DMS114 treated with DMSO at 0.1 percent for 48 hours (cell line): Measurements from ENCODE around the gene CEL.
A peak's percentile ranks its signal among the peaks of the same experiment; 100 is the strongest.
"Not testable (repeated sequence)": the region's sequence is repeated elsewhere in the genome, so short reads cannot be mapped to it uniquely, and the experiment has no call there.

ENCODE experiments used
- DNase-seq: peaks from one replicate; lab custom pipeline; 2025; ENCODE audit not compliant: unreplicated experiment; lab: John Stamatoyannopoulos, UW

CEL gene

DNA sequence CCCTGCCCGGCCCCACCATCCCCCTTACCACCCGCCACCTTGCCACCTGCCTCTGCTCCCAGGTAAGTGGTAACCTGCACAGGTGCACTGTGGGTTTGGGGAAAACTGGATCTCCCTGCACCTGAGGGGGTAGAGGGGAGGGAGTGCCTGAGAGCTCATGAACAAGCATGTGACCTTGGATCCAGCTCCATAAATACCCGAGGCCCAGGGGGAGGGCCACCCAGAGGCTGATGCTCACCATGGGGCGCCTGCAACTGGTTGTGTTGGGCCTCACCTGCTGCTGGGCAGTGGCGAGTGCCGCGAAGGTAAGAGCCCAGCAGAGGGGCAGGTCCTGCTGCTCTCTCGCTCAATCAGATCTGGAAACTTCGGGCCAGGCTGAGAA is at the start of gene CEL:
Gene CEL (plus strand): TSS at position 218 of the 382 bp plus-strand sequence. CDS start 22 bp downstream, at position 240.
- not testable (repeated sequence) for DNase-seq

- DNase-seq, result no peak
These were observed 47.1 kb upstream of the CEL start for GRCh38 chr9:133014696-133015095.

DNA sequence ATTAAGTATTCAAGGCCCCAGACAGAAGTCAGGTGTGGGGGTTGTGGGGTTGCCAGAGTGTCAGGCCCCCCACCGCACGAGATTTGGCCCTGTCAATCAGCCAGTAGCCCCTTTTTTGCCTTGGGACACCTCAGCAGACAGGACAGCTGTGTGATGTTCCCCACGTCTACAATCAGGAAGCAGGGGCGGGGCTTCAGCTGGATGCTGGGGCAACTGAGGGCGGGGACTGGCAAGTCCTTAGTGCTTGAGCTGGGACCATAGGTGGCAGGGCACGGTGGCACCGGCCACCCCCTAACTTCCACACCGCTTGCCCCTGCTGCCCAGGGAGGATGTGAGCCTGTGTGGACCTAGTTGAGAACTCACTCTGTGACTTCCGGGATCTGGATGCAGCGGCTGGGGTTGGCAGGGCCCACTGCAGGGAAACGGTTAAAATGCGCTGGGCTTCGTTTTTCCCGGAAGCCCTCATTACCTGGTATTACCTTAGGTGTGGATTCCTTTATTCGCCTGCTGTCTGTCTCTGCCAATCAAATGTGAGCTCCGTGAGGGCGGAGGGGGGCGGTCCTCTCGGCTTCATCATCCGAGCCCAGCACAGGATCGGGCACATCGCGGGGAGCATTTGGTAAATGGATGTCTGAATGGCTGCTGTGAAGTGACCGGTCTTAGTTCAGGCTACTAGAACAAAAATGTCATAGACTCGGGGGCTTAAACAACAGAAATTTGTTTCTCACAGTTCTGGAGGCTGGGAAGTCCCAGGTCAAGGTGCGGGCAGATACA is 38.5 kb upstream of the CEL start:
- DNase-seq, result no peak

DNA sequence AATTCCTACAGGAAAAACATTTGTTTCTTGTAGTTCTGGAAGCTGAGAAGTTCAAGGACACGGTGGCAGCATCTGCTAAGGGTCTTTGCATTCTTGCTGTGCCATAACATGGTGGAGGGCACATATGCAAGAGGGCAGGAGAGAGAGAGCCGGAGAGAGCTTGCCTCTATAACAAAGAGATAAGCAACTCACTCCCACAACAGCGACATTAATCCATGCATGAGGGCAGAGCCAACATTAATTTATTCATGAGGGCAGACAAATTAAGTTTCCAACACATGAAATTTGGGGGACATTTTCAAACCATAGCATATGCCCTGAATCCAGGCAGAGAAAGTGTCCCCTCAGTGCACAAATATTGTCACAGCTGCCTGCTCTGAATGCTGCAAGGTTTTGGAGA is 35.4 kb upstream of the CEL start:
- DNase-seq, result no peak

- DNase-seq, result no peak
These were observed 34.6 kb upstream of the CEL start for GRCh38 chr9:133027134-133027533.

- DNase-seq, result no peak
These were observed 33.6 kb upstream of the CEL start for GRCh38 chr9:133028221-133028620.

GRCh38 chr9:133029994-133030316 is 31.8 kb upstream of the CEL start:
- DNase-seq, result no peak

GRCh38 chr9:133030317-133031129 is 31.3 kb upstream of the CEL start, which contains the start of gene GTF3C5:
TSS of gene GTF3C5 (plus strand) at chr9:133030997. CDS start at chr9:133031012, 15 bp downstream.
- DNase-seq, result peak; percentile 97

GRCh38 chr9:133031130-133031422 is 30.7 kb upstream of the CEL start:
- no peak for DNase-seq

GRCh38 chr9:133031496-133031911 is 30.3 kb upstream of the CEL start:
- DNase-seq, result no peak

DNA sequence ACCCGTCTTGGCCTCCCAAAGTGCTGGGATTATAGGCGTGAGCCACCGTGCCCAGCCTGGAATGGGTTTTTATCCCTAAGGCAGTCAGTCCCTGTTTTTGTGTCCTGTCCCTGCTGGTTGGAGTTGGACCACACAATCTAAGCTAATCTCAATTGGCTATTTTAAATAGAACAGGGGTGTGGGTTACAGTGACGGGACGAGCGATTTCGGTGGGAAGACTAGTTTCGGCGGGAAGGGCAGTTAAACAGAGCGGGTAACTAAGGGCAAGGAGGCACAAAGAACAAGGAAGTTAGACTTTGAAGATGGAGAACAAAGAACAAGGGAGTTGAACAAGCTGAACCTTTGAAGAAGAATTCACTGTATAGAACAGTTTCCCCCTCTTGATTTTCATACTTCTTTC is 29.6 kb upstream of the CEL start:
- DNase-seq, result no peak

GRCh38 chr9:133035669-133036068 is 26.1 kb upstream of the CEL start:
- DNase-seq, result no peak

DNA sequence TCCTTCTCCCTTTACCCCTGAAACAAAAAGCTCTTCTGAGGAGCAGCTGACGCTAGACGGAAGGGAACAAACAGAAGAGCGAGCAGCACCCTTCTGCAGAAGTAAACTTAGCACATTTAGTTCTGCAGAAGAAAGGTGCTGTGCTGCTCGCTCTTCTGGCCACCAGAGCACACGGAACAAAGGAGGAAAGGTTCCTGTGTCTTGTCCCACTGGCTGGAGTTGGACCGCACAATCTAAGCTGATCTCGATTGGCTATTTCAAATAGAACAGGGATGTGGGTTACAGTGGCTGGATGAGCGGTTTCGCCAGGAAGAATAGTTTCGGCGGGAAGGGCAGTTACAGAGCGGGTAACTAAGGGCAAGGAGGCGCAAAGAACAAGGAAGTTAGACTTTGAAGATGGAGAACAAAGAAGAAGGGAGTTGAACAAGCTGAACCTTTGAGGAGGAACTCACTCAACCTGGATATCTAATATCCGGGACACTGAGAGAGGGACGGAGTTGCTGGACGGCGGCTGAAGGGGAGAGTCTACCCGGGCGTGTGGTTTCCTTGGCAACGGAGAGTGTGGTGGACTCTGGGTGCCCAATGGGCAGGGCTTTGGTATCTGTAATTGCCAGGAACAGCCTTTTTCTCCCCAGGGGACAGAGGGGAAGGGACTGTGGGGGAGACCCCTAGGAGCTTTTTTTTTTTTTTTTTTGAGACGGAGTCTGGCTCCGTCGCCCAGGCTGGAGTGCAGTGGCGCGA is 23.8 kb upstream of the CEL start:
- DNase-seq, result no peak

DNA sequence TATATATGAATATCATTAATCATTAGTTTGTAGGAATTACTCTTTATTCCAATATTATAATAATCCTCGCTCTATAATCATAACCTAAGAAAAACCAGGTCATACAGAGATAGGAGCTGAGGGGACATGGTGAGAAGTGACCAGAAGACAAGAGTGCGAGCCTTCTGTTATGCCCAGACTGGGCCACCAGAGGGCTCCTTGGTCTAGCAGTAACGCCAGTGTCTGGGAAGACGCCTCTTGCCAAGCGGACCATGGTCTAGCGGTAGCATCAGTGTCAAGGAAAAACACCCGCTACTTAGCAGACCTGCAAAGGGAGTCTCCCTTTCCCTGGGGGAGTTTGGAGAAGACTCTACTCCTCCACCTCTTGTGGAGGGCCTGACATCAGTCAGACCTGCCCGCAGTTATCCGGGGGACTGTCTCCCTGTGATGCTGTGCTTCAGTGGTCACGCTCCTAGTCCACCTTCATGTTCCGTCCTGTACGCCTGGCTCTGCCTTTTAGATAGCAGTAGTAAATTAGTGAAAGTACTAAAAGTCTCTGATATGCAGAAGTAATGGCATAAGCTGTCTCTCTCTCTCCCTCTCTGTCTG is 20.8 kb upstream of the CEL start:
- not testable (repeated sequence) for DNase-seq

- DNase-seq, result no peak
These were observed 19.8 kb upstream of the CEL start for GRCh38 chr9:133041958-133042357.

- DNase-seq, result no peak
These were observed 19.1 kb upstream of the CEL start for GRCh38 chr9:133042676-133043075.

- no peak for DNase-seq
These were observed 18.2 kb upstream of the CEL start for GRCh38 chr9:133043449-133044035.

DNA sequence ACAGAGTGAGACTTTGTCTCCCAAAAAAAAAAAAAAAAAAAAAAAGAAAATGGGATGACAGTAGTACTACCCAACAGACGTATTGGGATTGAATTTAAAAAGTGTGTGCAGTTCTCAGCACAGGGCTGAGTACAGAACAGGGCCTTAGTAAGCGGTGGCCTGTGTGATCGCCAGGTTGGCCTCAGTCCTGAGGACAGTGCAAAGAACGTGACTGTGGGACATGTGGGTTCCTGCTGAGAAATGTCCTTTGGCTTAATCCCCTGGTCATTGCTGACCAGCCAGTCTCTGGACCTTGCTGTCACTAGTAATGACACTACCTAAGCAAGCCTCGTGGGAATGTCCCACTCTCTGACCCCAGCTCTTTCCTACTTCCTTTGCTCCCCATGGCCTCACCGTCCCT is 17.7 kb upstream of the CEL start:
- DNase-seq, result no peak

GRCh38 chr9:133044661-133045060 is 17.1 kb upstream of the CEL start:
- DNase-seq, result no peak

GRCh38 chr9:133045132-133045531 is 16.6 kb upstream of the CEL start:
- no peak for DNase-seq
